Measurements from ENCODE around the gene MARCHF3. TPM values are rescaled to one million over a fixed set of nuclear protein-coding genes. Genes with fewer than 3 reads are reported as not detected.

MARCHF3 gene
- total and polyA plus RNA-seq, 10 of the 15 experiments (the other 5 are each of a cell fraction or from before 2014, with no cell fraction given) = 3.6 to 24.1 (median 11.3) TPM

DNA sequence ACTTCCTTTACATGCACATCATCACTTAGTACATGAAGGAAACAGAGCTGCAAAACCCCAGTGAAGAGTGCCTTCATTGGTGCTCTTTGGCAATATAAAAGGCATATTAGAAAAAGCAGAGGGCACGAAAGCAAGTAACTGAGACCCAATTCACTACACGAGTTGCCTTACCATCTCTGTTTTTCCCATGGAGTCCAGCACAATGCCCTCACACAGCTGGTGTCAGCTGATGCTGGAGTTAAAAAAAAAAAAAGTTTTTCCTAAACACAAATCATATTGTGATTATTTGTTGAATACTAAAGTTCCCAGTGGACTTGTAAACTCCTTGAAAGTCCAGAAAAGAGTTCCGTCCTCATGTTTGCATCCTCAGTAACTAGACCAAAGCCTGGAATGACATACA is 25.6 kb downstream of the MARCHF3 start (continued):
- TF ChIP-seq, protein P1, sequence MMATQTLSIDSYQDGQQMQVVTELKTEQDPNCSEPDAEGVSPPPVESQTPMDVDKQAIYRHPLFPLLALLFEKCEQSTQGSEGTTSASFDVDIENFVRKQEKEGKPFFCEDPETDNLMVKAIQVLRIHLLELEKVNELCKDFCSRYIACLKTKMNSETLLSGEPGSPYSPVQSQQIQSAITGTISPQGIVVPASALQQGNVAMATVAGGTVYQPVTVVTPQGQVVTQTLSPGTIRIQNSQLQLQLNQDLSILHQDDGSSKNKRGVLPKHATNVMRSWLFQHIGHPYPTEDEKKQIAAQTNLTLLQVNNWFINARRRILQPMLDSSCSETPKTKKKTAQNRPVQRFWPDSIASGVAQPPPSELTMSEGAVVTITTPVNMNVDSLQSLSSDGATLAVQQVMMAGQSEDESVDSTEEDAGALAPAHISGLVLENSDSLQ (IDR thresholded peaks at IDR 0.05) = no peak
- TF ChIP-seq RUNX3 (IDR thresholded peaks at IDR 0.05; ENCODE audit: low read length) = no peak

DNA sequence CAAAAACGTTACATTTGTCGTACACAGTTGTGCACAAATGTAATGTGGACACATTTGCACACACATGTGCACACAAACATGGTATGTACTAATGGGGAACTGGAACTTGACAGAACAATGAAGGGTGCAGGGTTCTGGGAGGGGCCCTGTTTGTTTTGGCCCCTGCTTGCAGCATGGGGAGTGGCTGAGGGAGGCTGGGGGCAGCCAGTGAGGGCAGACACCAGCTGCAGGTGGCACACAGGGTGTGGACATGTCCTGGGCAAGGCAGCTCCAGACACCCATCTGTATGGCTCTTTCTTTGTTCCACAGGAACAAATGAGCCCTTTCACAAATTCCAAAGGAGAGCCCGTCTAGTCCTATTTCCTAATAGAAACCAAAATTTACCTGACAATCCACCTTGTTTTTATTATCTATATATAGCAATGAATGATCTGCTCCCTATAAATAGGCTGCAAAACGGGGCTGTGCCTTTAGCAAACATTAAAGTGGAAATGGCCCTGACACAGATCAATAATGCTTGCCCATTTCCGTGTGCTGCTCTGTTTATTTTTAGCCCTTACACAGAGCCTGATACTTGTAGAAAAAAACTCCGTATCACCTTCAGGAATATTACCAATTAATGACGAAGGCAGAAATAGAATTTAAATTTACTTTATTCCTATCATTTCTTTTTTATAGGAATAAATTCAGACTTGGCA is 26.4 kb downstream of the MARCHF3 start:
- POLR2A ChIA-PET = interaction anchor here (0.7 to 1.3 kb wide), 3 partner anchors 9 to 32 kb away, joined by 3 to 5 read pairs (median 4); no protein-coding TSS in a partner anchor
- Histone ChIP-seq H4K20me1 (ENCODE audit: control insufficient read depth, insufficient read depth) (no peaks in the 10 kb centered on the region), H3K36me3 (ENCODE audit: control insufficient read depth in 2 of 2, insufficient read depth in 2 of 2, low read length in 1 of 2) (no peaks in the 10 kb centered on the region; a peak in 1 of 4 replicates), H3K9ac (ENCODE audit: control insufficient read depth, insufficient read depth, low read length) (no peak overlapping the region), H3K4me3 (no peak overlapping the region), H3K79me2 (ENCODE audit: control insufficient read depth, insufficient read depth, low read length) (no peaks in the 10 kb centered on the region), H3K9me3 (replicated peaks; ENCODE audit: control insufficient read depth, insufficient read depth, low read length) (no peaks in the 10 kb centered on the region; the same call in 2 of the 3 replicates), H3K27me3 (replicated peaks in 1 of 2; ENCODE audit: control insufficient read depth in 2 of 2, insufficient read depth in 2 of 2, low read length in 1 of 2) (no peaks in the 10 kb centered on the region), H3K4me1 (ENCODE audit: control insufficient read depth, insufficient read depth, low read length) (no peaks in the 10 kb centered on the region), H2AFZ (ENCODE audit: control insufficient read depth, low read depth, low read length) (no peak overlapping the region), H3K4me2 (ENCODE audit: control insufficient read depth, insufficient read depth) (no peak overlapping the region), H3K27ac (ENCODE audit: control insufficient read depth, insufficient read depth) (no peak overlapping the region)
- CTCF ChIA-PET = interaction anchor here (0.7 to 1.4 kb wide), 3 partner anchors 20 to 325 kb away, joined by 3 to 5 read pairs (median 3); no protein-coding TSS in a partner anchor
- WGBS (ENCODE audit: insufficient coverage, insufficient replicate concordance, low lambda C conversion rate, missing lambda C conversion rate) = 71% methylated on average over 7 of the region's 7 CpGs
- FAIRE-seq (no peak), ATAC-seq (peak; percentile 46), DNase-seq (ENCODE audit: low read depth, low spot score) (no peak)
- RAD21 ChIA-PET (ENCODE audit: unreplicated experiment) = interaction anchor here (1.0 to 1.5 kb wide), 2 partner anchors 9 to 22 kb away, joined by 3 to 4 read pairs; no protein-coding TSS in a partner anchor
- in situ Hi-C loops (cut with MboI) = no loop called here
- intact Hi-C loops (cut with micrococcal nuclease; ENCODE audit: unreplicated experiment) = no loop called here
- SMC1A ChIA-PET (ENCODE audit: uncharacterized antibody, unreplicated experiment) = interaction anchor here (0.7 to 6.2 kb wide), 6 partner anchors 9 to 33 kb away, joined by 3 to 68 read pairs (median 6); no protein-coding TSS in a partner anchor
- BruUV-seq (replicated peaks) = no TSS peak
- no peak for TF ChIP-seq NR2C1 (IDR thresholded peaks at IDR 0.05)
- TF ChIP-seq MTA2 (IDR thresholded peaks at IDR 0.05; ENCODE audit: low read depth) = no peak
- TF ChIP-seq STAT1 (conservative IDR thresholded peaks at IDR 0.05) = no peak
- no peak for TF ChIP-seq KLF5 (IDR thresholded peaks at IDR 0.05; ENCODE audit: partially characterized antibody)
- TF ChIP-seq ESRRA (IDR thresholded peaks at IDR 0.05; ENCODE audit: low read length) = no peak
- no peak for TF ChIP-seq BHLHE40 (IDR thresholded peaks at IDR 0.05; ENCODE audit: borderline replicate concordance in 1 of 2, low read depth in 2 of 2, low read length in 1 of 2)
- TF ChIP-seq SMC3 (IDR thresholded peaks at IDR 0.05; ENCODE audit: borderline replicate concordance, low read length) = no peak
- no peak for TF ChIP-seq POLR2A (IDR thresholded peaks at IDR 0.05; ENCODE audit: low read depth, low read length)
- no peak for TF ChIP-seq CHD2 (IDR thresholded peaks at IDR 0.05; ENCODE audit: borderline replicate concordance, low read depth, low read length)
- TF ChIP-seq, protein P2, sequence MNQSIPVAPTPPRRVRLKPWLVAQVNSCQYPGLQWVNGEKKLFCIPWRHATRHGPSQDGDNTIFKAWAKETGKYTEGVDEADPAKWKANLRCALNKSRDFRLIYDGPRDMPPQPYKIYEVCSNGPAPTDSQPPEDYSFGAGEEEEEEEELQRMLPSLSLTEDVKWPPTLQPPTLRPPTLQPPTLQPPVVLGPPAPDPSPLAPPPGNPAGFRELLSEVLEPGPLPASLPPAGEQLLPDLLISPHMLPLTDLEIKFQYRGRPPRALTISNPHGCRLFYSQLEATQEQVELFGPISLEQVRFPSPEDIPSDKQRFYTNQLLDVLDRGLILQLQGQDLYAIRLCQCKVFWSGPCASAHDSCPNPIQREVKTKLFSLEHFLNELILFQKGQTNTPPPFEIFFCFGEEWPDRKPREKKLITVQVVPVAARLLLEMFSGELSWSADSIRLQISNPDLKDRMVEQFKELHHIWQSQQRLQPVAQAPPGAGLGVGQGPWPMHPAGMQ (IDR thresholded peaks at IDR 0.05; ENCODE audit: borderline replicate concordance) = no peak

Data from GM12878 (cell line).